GM21360 (cell line): ENCODE data around the gene ITGA2.

Source experiments
- ATAC-seq: cut with Tn5 transposase; IDR thresholded peaks from one replicate; pipeline ENCODE4 v1.9.1; 2021; ENCODE audit warnings: mild to moderate bottlenecking, moderate library complexity; ENCODE audit not compliant: unreplicated experiment

The ITGA2 gene

GRCh38 chr5:53133020-53133419, 143.9 kb downstream of the ITGA2 start:
- no peak for ATAC-seq
